Mucosa of rectum (tissue), 2 donors: ENCODE measurements around the gene TTYH2.

Experiments used
- H3K27ac ChIP-seq, 2 donors: one replicate each; pipeline ENCODE4 v1.7.0; 2013; ENCODE audit warnings: inconsistent platforms in 2 of 2, low read depth in 2 of 2, low read length in 2 of 2
- H3K27me3 ChIP-seq, 2 donors: one replicate each; pipeline ENCODE4 v1.7.0; 2013; ENCODE audit warnings: low read length in 2 of 2; ENCODE audit not compliant: control insufficient read depth in 2 of 2, insufficient read depth in 2 of 2
- H3K36me3 ChIP-seq, 2 donors: one replicate each; pipeline ENCODE4 v1.7.0; 2013; ENCODE audit warnings: low read length in 2 of 2; ENCODE audit not compliant: control insufficient read depth in 2 of 2, insufficient read depth in 2 of 2
- H3K4me1 ChIP-seq, 2 donors: one replicate each; pipeline ENCODE4 v1.7.0; 2013; ENCODE audit warnings: low read length in 2 of 2, mild to moderate bottlenecking in 1 of 2; ENCODE audit not compliant: control insufficient read depth in 2 of 2, insufficient read depth in 2 of 2
- H3K4me3 ChIP-seq, 2 donors: one replicate each; pipeline ENCODE4 v1.7.0; 2013; ENCODE audit warnings: low read length in 2 of 2
- H3K9ac ChIP-seq, 2 donors: one replicate each; pipeline ENCODE4 v1.7.0; 2013; ENCODE audit warnings: low read length in 2 of 2, low read depth in 1 of 2, mild to moderate bottlenecking in 1 of 2
- H3K9me3 ChIP-seq, 2 donors: one replicate each; pipeline ENCODE4 v1.7.0; 2013; ENCODE audit warnings: low read length in 2 of 2; ENCODE audit not compliant: control insufficient read depth in 2 of 2
- donor health status: healthy.
- donor health status: Normal muscosa, but diverticular disease.

The TTYH2 gene

GRCh38 chr17:74233937-74234336 lies 20.6 kb downstream of the TTYH2 start:
- no peaks in the 10 kb centered on the region for H3K27me3 ChIP-seq
- no peak overlapping the region for H3K9ac ChIP-seq
- no peaks in the 10 kb centered on the region for H3K36me3 ChIP-seq
- peak overlapping the region in 1 of 2 donors; percentile 23 for H3K27ac ChIP-seq
- H3K9me3 ChIP-seq = no peaks in the 10 kb centered on the region
- H3K4me3 ChIP-seq = no peak overlapping the region
- H3K4me1 ChIP-seq = no peaks in the 10 kb centered on the region

DNA sequence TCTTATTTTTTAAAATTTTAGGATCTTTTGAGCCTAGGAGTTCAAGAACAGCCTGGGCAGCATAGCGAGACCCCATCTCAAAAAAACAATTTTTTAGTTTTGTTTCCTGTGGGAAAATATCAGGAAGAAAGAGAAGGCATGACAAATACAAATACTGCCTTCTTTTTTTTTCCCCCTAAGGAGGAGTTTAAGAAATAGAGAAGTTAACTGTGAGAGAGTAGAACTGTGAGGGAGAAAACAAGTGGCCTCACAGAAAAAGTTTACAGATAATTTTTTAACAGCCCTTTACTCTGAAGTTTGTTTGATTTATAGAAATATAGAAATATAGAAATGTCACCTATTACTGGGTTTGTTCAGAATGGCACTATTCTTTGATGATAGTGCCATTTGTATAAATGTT lies 21.1 kb downstream of the TTYH2 start:
- Histone ChIP-seq H3K4me1 (no peaks in the 10 kb centered on the region), H3K27ac (peak overlapping the region; percentile 47 to 58), H3K36me3 (no peaks in the 10 kb centered on the region), H3K9me3 (no peaks in the 10 kb centered on the region), H3K9ac (no peak overlapping the region), H3K27me3 (no peaks in the 10 kb centered on the region), H3K4me3 (no peak overlapping the region)

- H3K4me1 ChIP-seq = no peaks in the 10 kb centered on the region
- H3K9me3 ChIP-seq = no peaks in the 10 kb centered on the region
- no peak overlapping the region for H3K4me3 ChIP-seq
- peak overlapping the region in 1 of 2 donors; percentile 38 for H3K9ac ChIP-seq
- no peaks in the 10 kb centered on the region for H3K27me3 ChIP-seq
- no peaks in the 10 kb centered on the region for H3K36me3 ChIP-seq
- H3K27ac ChIP-seq = peak overlapping the region; percentile 47 to 58
Measured at GRCh38 chr17:74235040-74235581, 21.7 kb downstream of the TTYH2 start.

DNA sequence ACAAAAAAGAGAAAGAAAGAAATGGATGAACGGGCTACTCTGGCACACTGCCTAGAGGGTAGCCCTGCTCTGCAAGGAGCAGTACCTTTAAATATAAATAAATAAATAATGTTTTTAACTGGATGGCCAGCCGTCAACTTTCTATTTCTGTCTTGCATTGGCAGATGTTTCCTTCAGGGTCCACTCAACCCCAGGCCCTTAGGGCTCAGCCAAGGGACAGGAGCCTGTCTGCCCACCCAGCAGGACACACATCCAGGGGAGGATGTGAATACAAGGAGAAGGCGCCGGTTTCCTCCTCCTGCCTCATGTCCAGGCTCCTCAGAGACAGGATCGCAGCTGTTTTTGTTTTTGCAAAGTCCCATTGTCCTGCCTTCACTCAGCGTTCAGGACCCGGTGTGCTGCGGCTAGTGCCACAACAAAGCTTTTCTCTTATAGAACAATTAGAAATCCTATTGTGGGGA lies 22.6 kb downstream of the TTYH2 start:
- H3K27me3 ChIP-seq = no peaks in the 10 kb centered on the region
- no peak overlapping the region for H3K4me3 ChIP-seq
- no peaks in the 10 kb centered on the region for H3K4me1 ChIP-seq
- H3K9ac ChIP-seq = no peak overlapping the region
- no peaks in the 10 kb centered on the region for H3K36me3 ChIP-seq
- H3K27ac ChIP-seq = no peak overlapping the region
- no peaks in the 10 kb centered on the region for H3K9me3 ChIP-seq

DNA sequence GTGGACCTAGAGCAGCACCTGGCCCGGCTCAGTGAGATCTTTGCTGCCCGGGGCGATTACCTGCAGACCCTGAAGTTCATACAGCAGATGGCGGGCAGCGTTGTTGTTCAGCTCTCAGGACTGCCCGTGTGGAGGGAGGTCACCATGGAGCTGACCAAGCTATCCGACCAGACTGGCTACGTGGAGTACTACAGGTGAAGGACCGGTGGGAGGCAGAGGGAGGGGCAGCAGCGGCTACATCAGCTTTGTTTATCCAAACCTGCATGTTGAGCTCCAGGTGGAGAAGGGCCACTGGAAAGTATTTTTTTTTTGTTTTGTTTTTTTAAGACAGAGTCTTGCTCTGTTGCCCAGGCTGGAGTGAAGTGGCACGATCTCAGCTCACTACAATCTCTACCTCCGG lies 23.9 kb downstream of the TTYH2 start:
- H3K9me3 ChIP-seq = no peaks in the 10 kb centered on the region
- no peaks in the 10 kb centered on the region for H3K36me3 ChIP-seq
- H3K9ac ChIP-seq = no peak overlapping the region
- H3K4me1 ChIP-seq = no peaks in the 10 kb centered on the region
- no peak overlapping the region for H3K4me3 ChIP-seq
- H3K27ac ChIP-seq = no peak overlapping the region
- H3K27me3 ChIP-seq = peaks cover 0 to 2% of the 10 kb centered on the region in 2 donors

DNA sequence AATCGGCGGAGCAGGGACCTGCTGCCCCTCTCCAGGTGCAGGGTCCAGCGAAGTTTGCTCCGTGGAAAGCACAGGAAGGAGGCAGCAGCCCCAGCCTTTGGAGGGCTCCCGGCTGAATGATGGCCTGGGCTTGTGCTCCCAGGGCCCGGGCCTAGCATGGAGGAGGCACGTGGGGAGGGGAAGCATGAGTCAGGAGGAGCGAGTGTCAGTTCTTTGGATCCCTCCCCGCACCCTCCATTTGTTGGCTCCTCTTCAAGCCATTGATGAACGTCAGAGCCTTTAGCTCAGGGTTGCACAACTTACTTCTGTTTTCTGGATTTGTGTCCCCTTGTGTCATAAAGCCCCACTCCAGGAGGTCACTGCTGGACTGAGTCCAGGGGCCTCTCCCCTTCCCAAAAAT lies 25.8 kb downstream of the TTYH2 start:
- Histone ChIP-seq H3K4me3 (no peak overlapping the region), H3K27ac (no peak overlapping the region), H3K9me3 (no peaks in the 10 kb centered on the region), H3K4me1 (no peaks in the 10 kb centered on the region), H3K9ac (no peak overlapping the region), H3K36me3 (no peaks in the 10 kb centered on the region), H3K27me3 (peaks cover 0 to 2% of the 10 kb centered on the region in 2 donors)

DNA sequence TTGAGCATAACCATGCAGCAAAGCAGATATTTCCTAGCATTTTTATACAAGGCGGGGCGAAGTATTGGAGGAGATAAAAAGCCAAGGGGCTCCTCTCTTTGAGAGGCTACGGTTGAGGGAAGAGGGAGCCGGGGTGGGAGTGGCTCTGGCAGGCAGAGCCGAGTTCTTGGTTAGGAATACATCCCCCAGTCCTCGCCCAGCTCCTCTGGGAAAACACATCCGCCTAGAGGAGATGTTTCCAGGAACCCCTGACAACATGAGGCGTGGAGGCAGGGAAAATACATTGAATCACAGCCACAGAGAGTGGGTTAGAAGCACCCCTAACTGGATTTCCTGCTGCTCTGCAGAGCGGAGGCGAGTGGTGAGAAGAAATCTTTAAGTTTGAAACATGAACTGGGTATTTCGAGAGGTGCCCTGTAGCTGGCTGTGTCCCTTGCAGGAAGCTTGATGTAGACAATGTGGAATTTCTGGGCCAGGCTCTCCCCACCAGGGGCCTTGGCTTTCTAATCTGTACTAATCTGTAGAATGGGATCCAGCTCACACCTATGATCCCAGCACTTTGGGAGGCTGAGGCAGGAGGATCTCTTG lies 27.3 kb downstream of the TTYH2 start:
- peaks cover 0 to 2% of the 10 kb centered on the region in 2 donors for H3K27me3 ChIP-seq
- H3K9ac ChIP-seq = no peak overlapping the region
- no peaks in the 10 kb centered on the region for H3K36me3 ChIP-seq
- no peak overlapping the region for H3K27ac ChIP-seq
- no peak overlapping the region for H3K4me3 ChIP-seq
- no peaks in the 10 kb centered on the region for H3K9me3 ChIP-seq
- H3K4me1 ChIP-seq = peaks cover 0 to 2% of the 10 kb centered on the region in 2 donors

GRCh38 chr17:74241431-74241830 lies 28.1 kb downstream of the TTYH2 start:
- no peaks in the 10 kb centered on the region for H3K36me3 ChIP-seq
- H3K9me3 ChIP-seq = no peaks in the 10 kb centered on the region
- no peak overlapping the region for H3K9ac ChIP-seq
- H3K27ac ChIP-seq = no peak overlapping the region
- peaks cover 0 to 2% of the 10 kb centered on the region in 2 donors for H3K27me3 ChIP-seq
- H3K4me3 ChIP-seq = no peak overlapping the region
- peaks cover 0 to 2% of the 10 kb centered on the region in 2 donors for H3K4me1 ChIP-seq

DNA sequence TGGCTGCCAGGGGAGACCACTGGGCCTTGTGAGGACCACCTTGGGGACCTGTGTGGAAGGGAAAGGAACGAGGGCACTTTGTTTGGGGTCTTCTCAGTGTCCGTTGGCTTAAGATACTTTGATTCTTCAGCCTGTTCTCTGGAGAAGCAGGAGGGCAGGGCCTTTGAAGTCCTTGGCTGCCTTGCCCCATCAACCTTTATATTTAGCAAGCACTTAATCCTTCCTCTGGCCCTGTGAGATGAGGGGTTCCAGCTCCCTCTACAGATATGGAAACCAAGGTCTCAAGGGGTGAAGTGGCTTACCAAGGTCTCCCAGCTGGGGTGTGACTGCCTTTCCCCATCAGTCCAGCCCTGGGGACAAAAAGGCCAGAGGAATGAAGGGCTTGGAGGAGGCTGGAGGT lies 28.5 kb downstream of the TTYH2 start:
- Histone ChIP-seq H3K9me3 (no peaks in the 10 kb centered on the region), H3K27me3 (peaks cover 0 to 2% of the 10 kb centered on the region in 2 donors), H3K4me1 (peaks cover 0 to 2% of the 10 kb centered on the region in 2 donors), H3K9ac (no peak overlapping the region), H3K36me3 (no peaks in the 10 kb centered on the region), H3K27ac (no peak overlapping the region), H3K4me3 (no peak overlapping the region)

DNA sequence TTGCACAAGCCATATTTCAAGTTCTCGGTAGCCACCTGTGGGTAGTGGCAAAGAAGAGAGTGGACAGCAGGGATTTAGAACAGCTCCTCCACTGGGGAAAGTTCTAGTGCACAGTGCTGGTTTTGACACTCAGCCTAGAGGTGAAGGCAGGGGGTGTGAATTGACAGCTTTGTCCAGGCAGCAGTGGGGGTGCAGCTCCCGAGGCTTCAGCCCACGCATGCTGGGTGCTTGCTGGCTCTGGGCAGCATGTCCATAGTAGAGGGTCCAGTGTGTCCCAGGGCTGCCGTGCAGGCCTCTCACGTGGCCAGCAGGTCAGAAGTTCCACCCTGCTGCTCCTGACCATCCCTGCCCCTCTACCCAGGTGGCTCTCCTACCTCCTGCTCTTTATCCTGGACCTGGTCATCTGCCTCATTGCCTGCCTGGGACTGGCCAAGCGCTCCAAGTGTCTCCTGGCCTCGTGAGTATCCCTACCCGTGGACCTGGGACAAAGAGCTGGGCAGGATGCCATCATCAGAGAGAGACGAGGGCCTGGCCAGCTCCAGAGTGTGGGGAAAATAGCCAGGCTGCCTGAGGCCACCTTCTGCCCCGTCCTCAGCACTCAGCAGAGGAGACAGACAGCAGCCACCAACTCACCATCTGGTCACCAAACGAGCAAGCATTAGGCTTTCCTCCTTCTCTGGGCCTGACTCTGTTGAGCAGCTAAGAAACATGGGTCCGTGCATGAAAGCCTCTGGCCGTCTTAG lies 29.8 kb downstream of the TTYH2 start:
- H3K27me3 ChIP-seq = peaks cover 0 to 2% of the 10 kb centered on the region in 2 donors
- peaks cover 0 to 2% of the 10 kb centered on the region in 2 donors for H3K4me1 ChIP-seq
- no peaks in the 10 kb centered on the region for H3K36me3 ChIP-seq
- H3K4me3 ChIP-seq = no peak overlapping the region
- no peak overlapping the region for H3K27ac ChIP-seq
- no peak overlapping the region for H3K9ac ChIP-seq
- no peaks in the 10 kb centered on the region for H3K9me3 ChIP-seq
